ENCODE results near the gene LRBA.

DNA sequence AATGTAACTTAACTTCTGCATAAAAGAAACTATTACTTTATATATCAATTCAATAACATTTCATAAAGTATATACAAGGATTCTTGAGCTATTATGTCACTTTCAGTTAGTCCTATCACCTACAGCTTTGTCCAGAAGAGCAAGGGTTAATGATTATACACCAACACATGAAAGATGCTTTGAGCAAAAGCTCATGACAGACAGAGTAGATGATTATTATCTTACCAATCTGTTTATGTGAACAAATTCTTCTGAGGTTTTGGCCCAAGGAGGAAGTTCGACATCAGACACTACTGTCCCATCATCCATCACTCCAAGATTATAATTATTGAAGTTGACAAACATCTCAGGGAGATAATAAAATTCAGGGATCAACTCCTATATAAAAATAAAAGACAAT lies 599.9 kb downstream of the LRBA start:
- TF ChIP-seq, protein P1, sequence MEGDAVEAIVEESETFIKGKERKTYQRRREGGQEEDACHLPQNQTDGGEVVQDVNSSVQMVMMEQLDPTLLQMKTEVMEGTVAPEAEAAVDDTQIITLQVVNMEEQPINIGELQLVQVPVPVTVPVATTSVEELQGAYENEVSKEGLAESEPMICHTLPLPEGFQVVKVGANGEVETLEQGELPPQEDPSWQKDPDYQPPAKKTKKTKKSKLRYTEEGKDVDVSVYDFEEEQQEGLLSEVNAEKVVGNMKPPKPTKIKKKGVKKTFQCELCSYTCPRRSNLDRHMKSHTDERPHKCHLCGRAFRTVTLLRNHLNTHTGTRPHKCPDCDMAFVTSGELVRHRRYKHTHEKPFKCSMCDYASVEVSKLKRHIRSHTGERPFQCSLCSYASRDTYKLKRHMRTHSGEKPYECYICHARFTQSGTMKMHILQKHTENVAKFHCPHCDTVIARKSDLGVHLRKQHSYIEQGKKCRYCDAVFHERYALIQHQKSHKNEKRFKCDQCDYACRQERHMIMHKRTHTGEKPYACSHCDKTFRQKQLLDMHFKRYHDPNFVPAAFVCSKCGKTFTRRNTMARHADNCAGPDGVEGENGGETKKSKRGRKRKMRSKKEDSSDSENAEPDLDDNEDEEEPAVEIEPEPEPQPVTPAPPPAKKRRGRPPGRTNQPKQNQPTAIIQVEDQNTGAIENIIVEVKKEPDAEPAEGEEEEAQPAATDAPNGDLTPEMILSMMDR (conservative IDR thresholded peaks at IDR 0.05 in 1 of 2, IDR thresholded peaks at IDR 0.05 in 1 of 2; ENCODE audit: low read depth in 1 of 2, low read length in 2 of 2), result no peak
- no peak for TF ChIP-seq EZH2 (IDR thresholded peaks at IDR 0.05; ENCODE audit: low read length, missing control alignments)

Measured in fibroblast of lung (primary cell).